Kidney tubule cell (primary cell): ENCODE results near the gene LCA5.
"Not testable (repeated sequence)": the region's sequence is repeated elsewhere in the genome, so short reads cannot be mapped to it uniquely, and the experiment has no call there.

ENCODE experiments used
- DNase-seq: peaks from one replicate; pipeline ENCODE4 v3.0.0-alpha.2; 2018; ENCODE audit warnings: low spot score

The LCA5 gene

DNA sequence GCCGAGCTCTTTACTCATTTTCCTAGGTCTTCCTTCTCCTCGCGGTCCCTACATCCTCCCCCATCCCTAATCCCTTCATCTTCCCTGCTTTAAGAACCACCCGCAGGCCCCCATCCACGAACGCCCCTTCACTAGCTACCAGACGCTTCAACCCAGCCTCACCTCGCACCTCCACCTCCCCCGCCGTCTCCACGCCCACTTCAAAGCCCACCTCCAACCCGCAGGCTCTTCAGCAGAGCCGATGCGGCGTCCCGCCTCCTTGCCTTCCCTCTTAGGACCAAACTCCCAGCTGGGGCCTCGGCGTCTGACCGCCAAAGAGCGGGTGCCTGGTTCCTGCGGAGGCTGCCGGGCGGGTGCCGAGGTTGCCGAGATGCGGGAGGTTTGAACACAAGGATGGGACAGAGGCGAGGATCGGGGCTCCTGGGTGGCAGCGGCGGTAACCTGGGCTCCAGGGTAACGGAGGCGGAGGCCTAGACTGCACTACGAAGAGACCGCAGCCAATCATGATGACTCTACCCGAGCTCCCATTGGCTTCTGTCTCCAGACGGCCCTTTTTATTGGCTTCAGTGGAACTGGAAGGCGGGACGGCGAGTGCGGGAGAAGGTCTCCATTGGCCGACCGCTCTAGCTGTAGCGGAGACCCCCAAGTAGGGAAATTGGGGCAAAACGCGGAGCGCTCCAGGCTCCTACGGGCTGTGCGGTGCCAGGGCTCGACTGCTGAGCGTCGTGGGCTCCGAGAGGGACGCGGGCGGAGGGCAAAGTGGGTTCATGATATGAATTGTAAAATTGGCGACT lies at the start of gene LCA5:
Gene LCA5 (minus strand): TSS at position 477 of the 794 bp plus-strand sequence. CDS start 18,536 bp downstream, outside the sequence.
- peak; percentile 97 for DNase-seq

DNA sequence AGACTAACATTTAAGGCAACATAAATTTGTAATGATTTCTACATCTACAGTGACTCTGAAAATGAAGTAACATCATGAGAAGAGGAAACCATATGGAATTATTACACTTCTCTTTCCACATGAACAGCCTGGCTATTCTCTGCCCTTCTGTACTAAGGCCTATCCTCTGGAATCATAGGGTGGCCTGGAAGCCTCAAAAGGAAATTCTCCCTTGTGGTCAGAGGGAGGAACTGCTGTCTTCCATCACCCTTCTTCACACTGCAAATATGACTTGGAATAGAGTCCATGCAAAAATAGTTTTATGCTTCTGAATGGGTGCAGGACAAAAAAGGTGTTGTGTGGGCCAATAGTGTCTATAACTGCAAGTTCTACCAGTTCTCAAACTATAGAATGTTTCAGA lies 49.3 kb upstream of the LCA5 start:
- DNase-seq, result peak; percentile 55

- no peak for DNase-seq
Observed at GRCh38 chr6:79584332-79584731, 47.1 kb upstream of the LCA5 start.

GRCh38 chr6:79577926-79578325 lies 40.7 kb upstream of the LCA5 start:
- DNase-seq, result not testable (repeated sequence)

- peak; percentile 56 for DNase-seq
Observed at GRCh38 chr6:79574630-79575225, 37.5 kb upstream of the LCA5 start.

DNA sequence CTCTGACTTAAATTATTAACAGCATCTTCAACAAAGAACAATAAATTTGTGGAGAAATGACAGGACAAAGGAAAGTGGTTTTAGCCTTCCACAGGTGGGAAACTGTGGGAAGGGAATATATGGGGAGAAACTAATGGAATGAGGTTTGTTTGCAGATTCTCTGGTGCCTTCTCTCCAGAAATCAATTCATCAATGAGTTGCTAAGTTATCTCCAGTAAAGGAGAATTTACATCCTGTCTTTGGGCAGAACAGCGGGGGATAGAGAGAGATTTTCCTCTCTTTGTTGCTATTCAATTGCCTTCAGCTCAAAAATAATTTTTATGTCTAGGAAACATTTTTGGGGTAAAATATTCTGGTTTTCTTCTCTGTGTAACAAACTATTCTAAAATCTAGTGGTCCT lies 36.9 kb upstream of the LCA5 start:
- no peak for DNase-seq

DNA sequence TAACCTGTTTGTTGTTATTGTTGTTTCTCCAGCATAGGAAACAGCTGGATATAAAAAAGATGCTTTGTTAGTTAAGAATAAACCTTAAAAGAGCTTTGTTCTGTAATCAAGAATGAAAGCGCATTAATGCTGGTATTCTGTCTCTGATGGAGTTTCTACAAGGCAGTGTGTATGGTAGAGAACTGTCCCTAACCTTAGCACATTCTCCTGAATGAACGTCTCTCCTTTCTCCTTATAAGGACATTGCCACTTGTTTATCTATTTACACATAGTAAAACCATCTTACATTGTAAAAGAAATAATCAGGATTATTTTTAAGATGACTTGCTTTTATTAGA lies 33.8 kb upstream of the LCA5 start:
- no peak for DNase-seq

GRCh38 chr6:79570129-79571029 lies 33.1 kb upstream of the LCA5 start:
- peak; percentile 76 for DNase-seq

- DNase-seq, result no peak
Observed at GRCh38 chr6:79568996-79569395, 31.8 kb upstream of the LCA5 start.

GRCh38 chr6:79564636-79565035 lies 27.4 kb upstream of the LCA5 start:
- no peak for DNase-seq

- DNase-seq, result no peak
Observed at GRCh38 chr6:79559706-79560105, 22.5 kb upstream of the LCA5 start.

GRCh38 chr6:79557673-79558467 lies 20.6 kb upstream of the LCA5 start:
- no peak for DNase-seq

DNA sequence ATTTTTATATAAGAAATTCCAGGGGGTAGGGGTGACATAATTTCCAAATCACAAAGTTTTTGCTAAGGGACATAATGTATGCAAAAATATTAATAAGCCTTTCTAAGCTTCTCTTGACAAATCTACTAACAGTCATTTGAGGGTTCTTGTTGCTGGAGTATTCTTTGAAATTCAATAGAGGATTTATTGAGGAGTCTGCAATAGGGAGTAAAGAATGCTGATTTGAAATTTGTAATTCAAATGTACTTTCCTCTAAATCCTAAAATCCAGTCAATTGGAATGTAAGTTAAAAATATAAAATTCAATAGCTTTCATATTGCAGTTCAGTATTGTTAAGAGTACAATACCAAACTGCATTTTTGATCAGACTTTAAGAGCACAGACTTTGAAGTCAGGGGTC lies 17.1 kb upstream of the LCA5 start:
- no peak for DNase-seq

GRCh38 chr6:79551401-79551800 lies 14.2 kb upstream of the LCA5 start:
- no peak for DNase-seq

DNA sequence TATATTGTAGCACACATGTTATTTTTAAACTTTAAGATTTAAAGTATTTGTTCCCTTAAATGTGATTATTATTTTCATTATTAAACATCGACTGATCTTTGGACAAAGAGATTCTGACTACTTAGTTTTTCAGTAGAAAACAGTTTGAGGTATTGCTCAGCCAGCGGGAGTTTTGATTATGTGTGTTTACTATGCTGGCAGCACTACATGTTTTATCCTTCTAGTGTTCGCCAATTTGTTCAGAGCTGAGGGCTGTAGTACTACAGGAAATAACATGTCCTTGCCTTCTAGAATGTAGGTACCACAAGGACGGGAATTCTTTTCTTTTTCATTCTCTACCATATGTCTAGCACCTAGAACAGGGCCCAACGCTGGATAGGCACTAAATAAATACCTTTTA lies 11.1 kb upstream of the LCA5 start:
- DNase-seq, result no peak

DNA sequence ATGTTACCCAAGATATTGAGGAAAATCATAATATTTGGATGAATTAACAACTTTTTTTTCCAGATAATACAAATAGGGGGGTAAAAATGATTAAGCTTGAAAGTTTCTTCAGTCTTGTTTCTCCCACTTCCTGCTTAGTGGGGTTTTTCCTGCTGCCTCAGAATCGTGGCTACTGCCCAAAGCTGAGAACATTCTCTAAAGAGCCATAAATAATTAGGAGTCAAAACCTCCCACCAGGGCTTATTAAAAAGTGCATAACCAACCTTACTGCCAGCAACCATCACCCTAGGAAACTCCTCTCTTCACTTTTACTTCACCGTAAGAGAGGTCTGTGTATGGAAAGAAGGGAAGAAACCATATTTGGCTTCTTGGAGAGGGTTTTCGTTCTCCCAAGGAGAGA lies 9.0 kb upstream of the LCA5 start:
- peak; percentile 35 for DNase-seq

DNA sequence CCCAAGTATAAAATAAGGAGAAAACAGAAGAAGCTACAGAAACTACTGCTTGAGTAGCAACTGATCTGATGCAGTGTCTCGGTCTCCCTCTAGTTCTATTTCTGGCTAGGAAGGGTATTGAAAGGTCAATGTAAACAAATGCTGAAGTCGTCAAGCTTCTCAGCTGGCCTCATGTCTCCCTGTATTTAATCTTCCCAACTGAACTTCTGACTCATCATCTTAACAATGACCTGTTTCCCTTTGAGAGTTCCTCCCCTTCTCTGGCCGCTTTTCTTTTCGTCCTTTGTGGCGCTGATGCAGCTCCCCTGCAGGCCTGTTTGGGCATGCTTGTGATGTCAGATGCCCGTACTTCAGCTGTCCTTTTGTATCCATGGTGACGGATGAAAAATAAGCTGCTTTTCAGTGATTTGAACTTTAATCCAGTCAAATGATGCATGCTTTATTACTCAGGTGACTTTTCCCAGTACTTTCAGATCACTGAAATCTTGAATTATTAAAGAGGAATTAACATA lies 7.8 kb upstream of the LCA5 start:
- peak; percentile 100 for DNase-seq

GRCh38 chr6:79544299-79544927 lies 7.2 kb upstream of the LCA5 start:
- peak; percentile 88 for DNase-seq

GRCh38 chr6:79543886-79544285 lies 6.7 kb upstream of the LCA5 start:
- no peak for DNase-seq

GRCh38 chr6:79543411-79543810 lies 6.2 kb upstream of the LCA5 start:
- no peak for DNase-seq
